GM19193 (cell line): ENCODE measurements around the gene NEGR1.

Experiments
- POLR2A ChIP-seq: IDR thresholded peaks from 4 replicates; pipeline ENCODE4 v1.6.1; 2011; ENCODE audit not compliant: insufficient read depth, insufficient read length; ENCODE audit errors: extremely low read depth

NEGR1 gene

DNA sequence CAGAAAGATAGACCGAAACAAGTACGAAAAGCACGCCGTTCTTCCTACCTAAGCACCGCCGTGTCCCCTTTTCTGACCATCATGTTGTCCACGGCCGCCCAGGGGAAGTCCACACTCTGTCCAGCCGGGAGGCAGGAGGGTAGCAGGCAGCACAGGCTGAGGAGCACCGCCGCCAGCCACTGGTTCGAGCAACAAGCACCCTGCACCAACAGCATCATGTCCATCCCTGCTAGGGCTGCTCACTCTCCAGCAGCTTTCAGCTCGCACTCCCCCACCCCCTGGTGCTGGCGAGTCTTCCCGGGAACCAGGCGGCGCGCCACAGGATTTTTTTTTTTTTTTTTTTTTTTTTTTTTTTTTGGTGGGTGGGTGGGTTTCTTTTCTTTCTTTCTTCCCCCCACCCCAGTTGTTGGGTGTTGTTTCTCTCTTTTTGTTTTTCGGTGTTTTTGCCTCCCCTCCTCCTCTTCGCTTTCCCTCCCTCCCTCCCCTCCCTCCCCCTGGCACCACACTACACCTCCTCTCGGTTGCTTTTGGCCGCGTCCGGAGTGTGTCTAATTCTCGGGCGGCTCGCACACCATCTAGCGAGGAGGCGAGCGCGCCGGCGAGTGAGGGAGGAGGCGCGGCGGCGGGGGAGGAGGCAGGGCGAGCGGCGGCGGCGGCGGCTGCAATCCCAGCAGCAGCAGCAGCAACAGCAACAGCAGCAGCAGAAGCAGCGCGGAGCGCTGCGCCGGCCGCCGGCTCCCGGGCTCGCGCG, at the start of gene NEGR1:
TSS of gene NEGR1 (minus strand) at position 269 of the 751 bp plus-strand sequence.
- no peak for TF ChIP-seq POLR2A

GRCh38 chr1:72326494-72326893, 44.2 kb upstream of the NEGR1 start:
- no peak for TF ChIP-seq POLR2A

DNA sequence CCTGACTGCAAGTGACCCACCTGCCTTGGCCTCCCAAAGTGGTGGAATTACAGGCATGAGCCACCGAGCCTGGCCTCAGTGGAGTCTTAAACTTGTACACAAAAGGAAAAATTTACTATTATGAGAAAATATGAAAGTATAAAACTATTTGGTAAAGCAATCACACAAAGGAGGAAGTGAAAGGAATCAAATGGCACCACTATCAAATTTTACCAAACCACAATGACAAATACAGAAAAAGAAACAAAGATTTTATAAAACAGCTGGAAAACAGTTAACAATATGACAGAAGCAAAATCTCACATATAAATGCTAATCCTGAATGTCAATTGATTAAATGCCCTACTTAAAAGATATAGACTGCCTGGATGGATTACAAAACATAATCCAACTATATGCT, 42.1 kb upstream of the NEGR1 start:
- no peak for TF ChIP-seq POLR2A

- no peak for TF ChIP-seq POLR2A
Measured at GRCh38 chr1:72322910-72323309, 40.6 kb upstream of the NEGR1 start.

DNA sequence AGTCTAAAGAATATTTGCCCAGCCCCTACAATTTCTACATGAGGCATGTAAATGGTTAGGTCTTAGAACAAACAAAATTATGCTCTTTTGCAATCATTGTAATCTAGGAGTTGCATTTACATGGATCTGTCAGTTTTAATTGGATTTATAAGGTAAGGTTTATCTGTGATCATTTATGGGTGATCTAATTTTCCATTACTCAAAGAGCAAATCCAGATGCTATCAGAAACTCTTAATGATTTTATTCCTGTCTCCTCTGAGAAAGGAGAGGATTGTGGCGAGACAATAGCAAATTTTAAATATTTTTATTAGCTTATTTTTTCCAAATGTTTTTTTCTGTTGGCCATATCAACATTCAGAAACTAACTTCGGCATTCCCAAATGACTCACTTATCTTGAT, 14.2 kb upstream of the NEGR1 start:
- no peak for TF ChIP-seq POLR2A

DNA sequence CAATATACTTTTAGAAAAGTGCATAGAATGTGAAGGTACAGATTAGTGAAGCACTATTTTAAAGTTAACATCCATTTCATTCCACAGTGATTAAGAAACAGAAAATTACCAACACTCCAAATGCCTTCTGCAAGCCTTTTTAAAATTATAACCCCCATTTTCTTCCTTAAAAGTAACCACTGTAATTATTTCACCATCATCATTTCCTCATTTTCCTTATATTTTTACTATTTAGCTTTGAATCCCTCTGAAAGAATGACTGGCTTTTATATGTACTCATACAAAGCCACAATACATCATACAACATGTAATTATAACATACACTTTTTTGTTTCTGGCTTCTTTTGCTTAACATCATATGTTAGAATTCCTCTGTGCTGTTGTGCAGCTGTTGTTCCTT, 6.5 kb upstream of the NEGR1 start:
- no peak for TF ChIP-seq POLR2A

DNA sequence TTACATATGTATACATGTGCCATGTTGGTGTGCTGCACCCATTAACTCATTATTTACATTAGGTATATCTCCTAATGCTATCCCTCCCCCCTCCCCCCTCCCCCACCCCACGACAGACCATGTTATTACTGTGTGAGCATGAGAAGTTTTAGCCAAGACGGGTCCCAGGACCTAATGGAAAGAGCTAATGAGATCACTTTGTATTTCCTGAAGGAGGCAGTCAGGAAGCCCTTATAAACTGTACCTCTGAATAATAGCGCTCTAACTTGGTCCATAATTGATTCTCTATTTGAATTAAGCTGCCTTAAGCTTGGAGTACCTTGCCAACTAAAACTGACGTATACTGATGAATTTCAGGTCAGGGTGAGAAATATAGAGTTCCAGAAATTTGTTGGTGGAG, 4.1 kb upstream of the NEGR1 start:
- TF ChIP-seq POLR2A: no peak

DNA sequence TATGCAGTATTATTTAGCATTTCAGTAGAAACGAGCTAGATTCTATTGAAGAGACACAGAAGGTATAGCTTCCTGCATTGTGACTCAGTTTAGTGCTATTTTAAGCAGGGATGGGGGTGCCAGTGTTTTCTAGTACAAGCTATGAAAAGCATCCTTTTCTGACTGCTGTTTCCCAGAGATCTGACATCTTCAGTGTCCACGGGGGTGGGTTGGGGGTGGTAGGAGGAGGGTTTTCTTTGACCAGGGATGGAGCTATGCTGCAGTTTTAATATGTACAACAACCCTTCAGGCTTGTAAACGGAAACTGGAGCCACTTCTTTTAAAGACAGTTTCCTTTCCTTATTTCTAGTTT, 2.7 kb upstream of the NEGR1 start:
- TF ChIP-seq POLR2A: no peak

GRCh38 chr1:72284348-72285073, 2.2 kb upstream of the NEGR1 start:
- no peak for TF ChIP-seq POLR2A

- TF ChIP-seq POLR2A: no peak
Measured at GRCh38 chr1:72284084-72284347, 1.7 kb upstream of the NEGR1 start.

- TF ChIP-seq POLR2A: no peak
Measured at GRCh38 chr1:72283307-72284083, 1.2 kb upstream of the NEGR1 start.

DNA sequence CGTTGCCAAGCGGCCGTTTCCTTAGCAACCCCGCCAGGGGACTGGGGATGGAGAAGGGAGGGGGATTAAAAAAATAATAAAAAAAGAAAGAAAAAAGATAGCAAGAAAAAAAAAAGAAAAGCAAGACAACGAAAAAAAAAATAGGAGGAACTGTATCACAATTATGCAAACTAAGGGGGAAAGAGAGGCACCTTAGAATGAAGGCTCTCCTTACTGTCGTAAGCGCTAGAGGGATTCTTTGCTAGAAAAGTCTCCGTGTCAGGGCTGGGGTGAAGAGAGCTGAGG, 625 bp upstream of the NEGR1 start:
- TF ChIP-seq POLR2A: no peak

- no peak for TF ChIP-seq POLR2A
Measured at GRCh38 chr1:72281637-72282270, 585 bp downstream of the NEGR1 start.

DNA sequence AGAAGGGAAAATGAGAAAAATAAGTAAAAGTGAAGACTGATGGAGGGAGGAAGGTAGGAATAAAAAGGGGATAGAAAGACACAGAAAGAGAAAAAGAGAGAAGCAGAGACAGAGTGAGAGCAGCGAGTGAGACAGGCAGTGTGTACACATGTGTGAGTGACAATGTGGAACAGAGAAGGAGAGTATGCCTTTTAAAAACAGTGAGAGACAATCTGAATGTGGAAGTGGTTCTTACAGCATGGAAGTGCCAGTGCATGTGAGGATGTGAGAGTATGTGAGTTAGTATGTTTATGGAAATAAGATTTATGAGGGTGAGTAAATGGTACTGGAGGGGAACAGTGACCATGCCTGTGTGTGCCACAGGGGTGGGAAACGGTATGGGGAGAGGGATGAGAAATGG, 1.2 kb downstream of the NEGR1 start:
- no peak for TF ChIP-seq POLR2A

GRCh38 chr1:72280711-72281110, 1.6 kb downstream of the NEGR1 start:
- no peak for TF ChIP-seq POLR2A

GRCh38 chr1:72280131-72280530, 2.2 kb downstream of the NEGR1 start:
- no peak for TF ChIP-seq POLR2A
